CD4-positive, alpha-beta T cell treated with Interleukin-2 at 100 ng/mL for 4 hours (primary cell): ENCODE measurements around the gene PDE7B.
"Not testable (repeated sequence)": the region's sequence is repeated elsewhere in the genome, so short reads cannot be mapped to it uniquely, and the experiment has no call there.

Experiments used
- DNase-seq: peaks from one replicate; pipeline ENCODE4 v3.0.0-alpha.2; 2020; ENCODE audit warnings: low spot score

Gene PDE7B

DNA sequence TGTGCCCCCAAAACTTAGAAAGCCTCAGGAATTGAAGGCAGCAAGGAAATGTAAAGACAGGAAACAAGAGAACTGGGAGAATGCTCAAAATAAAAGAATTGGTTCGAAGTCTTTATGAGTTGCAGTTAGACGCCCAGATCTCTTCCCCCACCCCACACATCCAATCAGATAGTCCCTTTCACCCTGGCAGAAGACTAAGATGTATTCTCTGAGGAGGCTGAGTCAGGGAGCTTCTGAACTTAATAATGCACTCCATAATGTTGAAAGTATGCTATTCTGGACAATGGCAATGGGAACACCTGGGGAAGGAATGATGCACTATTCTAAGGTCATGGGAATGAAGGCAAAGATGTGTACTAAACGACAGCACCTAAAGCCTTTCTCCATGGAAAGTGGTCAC, 225.0 kb downstream of the PDE7B start:
- no peak for DNase-seq

DNA sequence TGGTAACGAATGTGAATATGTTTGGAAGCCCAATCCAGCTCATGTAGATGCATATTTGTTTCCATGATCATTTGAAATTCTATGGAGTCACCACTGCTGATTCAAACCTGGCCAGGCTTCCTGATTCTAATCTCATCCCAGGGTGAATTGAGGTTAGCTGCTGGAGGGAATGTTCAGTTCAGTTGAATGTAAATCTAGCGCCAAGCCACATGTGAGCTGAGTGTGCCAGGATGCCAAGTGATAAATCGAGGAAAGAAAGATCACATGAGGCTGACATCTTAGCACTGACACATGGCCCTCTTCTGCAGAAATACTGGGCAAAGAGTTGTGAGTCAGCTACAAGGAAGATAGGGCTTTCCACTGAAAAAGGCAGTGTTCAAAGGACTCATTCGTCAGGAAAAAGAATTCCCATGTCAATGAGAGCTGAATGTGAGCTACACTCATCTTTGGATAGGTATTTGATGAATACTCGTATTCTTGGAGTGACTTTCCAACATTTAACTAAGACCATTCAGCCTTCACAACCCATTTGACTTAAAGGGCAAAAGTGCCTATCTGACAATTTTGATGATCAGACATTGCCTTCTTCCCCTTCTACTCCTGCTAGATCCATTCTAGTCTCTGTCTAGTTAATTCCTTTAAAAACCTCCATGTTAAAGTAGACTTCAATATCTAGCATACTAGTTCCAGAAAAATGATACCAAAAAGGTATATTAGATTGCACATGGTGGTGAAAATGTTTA, 226.5 kb downstream of the PDE7B start:
- no peak for DNase-seq

DNA sequence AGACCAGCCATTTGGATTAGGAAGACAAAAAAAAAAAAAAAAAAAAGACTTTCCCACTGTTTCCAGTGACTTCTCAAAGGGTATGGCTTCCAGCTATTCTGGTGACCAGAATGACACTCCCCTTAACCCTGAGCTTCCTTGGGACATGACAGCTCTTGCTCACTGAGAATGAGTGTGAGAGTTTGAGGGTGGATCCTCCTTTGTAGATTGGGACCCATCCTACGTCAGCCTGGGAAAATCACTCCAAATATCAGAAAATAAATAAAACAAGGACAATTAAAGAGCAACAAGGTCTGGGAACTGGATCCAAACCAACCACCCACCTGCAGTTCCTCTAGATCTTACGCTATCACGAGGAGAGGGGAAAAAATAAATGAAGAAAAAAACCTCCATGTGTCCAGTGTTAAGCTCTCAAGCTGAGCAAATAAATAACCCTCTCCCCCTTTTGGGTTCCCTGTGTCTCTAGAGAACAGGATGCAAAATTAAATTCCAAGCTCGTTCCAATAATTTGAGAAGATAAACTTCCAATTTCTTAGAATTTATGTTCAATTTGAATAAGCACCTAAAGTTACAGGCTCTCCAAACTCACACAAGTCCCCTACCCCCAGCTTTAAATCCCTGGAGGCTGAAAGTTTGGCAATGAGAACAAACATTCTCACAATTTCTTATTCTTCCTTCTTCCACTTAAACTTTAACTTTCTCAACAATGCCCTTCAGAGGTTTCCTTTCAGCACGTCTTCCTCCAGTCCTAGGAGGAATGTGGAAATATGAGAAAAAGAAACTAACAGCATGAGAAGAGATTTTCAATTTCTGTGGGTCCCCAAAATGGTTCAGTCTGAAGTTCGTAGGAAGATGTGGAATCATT, 228.4 kb downstream of the PDE7B start:
- DNase-seq: no peak

DNA sequence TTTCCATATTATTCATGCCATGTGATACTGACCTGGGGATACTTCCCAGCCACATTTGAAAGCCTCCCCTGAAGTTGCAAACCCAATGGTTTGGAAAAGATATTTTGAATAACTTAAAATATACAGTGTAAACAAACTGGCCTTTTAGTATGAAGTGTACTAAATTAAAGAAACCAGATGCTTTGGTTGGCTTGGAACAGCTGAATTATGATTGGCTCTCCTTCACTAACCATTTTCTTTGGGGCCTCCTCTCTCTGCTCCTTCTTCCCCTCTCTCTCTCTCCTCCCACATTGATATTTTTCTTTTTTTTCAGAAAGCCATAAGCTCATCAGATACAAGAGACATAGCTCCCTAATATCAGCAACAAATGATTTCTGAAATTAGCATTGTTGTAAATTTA, 232.0 kb downstream of the PDE7B start:
- no peak for DNase-seq

DNA sequence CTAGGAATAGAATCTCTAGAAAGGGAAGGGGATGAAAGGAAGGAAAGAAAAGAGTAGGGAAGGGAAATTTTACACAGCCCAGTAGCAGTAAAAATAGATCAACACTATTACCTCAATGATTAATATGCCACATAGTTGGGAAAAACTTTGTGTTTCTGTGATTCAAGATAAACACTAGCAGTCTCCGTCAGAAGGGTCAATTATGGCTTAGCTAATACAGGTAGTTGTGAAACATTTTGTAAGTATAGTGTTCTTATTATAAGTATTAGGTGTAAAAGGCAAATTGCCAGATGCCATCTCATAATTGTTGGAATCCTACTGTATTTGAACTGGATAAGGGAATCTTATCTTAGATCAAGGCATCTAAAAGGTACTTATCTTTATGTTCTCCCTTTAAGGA, 232.9 kb downstream of the PDE7B start:
- DNase-seq: no peak

DNA sequence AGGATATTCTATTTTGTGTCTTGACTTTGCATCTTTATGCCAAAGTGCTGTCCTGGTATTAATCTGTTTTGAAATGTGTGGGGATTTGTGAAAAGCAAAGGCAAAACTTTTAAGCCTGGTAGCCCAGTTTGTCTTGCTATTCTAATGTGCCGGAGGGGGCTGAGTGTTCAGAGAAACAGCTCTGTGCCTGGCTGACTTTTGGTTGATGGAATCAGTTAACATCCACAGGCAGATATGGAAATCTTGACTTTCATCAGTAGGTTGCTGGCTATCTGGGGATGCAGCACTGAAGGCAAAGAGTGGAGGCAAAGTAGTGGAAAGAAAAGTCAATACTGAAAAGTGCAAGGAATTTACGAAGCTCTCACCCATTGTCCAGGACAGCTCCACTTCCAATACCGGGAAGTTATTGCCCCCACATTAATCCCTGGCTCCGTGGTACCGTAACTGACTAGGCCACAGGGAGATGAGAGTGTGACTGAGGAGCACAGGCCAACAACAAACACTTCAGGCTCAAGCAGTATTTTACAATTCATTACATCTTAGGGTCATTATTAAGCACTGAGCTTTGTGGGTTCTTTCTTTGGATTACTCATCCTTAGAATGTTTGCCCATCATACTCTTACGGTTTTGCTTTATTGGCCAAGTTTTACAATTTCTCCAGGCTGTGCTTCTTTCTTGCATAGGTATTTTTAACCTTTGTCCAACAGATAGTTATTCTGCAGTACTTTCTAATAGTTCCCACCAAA, 234.0 kb downstream of the PDE7B start:
- no peak for DNase-seq

DNA sequence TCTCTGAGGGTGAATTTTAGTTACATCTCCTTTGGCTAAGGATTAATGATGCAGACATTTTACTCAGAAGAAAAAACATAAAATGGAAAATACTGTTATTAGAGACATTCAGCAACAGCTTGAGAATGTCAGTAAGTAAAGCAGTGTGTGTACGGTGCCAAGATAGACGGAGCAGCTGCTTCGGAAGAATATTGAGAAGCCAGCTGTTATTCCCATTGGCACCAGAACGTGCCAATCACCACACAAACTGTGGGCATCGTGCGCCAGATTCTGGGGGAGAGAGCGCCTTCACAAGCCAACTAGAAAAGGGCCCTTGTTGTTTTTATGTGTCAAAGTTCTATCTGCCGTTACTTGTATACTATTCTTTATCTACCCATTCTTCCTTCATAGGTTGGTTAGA, 235.2 kb downstream of the PDE7B start:
- DNase-seq: no peak

DNA sequence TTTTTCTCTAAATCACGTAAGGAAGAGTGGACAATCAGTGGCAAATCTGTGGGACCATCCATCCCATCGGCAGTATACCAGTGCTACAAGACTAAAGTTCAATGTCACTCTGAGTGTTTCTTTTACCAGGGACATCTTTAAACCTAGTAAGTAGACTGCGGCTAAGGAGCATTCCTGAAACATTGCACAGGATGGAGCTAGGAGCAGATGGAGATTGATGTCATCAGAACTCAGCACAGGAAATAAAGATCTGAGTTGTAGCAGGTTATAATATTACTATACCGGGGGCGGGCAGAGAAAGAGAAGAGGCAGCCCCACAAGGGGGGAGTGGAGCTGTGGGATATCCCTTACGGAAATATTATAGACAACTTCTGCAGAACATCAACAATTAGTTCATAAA, 236.5 kb downstream of the PDE7B start:
- no peak for DNase-seq

DNA sequence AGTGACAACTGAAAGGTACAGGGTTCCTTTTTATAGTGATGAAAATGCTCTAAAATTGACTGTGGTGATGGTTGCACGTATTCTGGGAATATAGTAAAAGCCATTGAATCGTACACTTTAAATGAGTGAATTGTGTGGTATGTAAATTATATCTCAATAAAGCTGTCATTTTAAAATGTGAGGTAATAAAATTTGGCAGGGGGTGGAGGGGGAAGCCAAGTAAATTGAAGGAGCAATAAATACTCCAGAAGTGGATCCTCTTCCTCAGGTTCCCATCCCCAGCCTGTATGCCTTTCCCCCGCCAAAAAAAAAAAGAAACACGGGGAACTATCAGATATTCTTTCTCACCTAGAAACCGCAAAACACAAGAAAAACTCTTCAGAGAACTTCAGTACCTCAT, 237.2 kb downstream of the PDE7B start:
- no peak for DNase-seq

DNA sequence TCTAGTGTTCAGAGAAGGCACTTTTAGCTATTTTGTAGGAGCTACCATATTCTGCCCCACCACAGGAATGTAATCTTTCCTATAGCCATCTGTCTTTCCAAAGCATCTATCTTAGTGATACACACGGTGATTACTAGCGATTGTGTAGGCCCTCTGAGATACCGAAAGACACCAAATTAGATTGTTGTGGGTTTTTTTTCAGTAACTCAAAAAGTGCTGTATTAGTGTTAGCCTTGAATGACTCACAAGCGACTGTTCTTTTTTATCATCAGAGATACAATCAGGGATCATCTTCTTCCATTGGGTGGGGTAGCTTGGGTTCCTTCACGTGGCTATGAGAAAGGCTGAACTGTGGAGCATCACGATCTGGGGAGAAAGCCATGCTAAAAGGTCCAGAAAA, 238.4 kb downstream of the PDE7B start:
- no peak for DNase-seq

DNA sequence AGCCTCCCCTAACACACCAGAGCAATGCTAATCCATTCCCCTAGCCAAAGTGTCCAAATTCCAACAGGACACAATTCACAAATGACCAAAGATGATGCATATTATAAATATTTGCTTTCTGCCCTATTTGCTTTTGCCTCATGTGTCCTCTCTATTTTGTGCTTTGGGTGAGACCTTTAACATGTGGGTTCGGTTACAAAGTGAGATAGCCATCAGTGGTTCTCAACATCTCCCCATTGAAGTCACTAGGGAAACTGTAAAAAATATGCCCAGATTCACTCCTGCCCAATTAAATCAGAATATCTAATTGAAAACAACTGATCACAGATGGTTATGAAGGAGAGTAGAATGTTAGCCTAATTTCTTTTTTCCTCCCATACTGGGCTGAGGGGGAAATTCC, 239.4 kb downstream of the PDE7B start:
- no peak for DNase-seq

DNA sequence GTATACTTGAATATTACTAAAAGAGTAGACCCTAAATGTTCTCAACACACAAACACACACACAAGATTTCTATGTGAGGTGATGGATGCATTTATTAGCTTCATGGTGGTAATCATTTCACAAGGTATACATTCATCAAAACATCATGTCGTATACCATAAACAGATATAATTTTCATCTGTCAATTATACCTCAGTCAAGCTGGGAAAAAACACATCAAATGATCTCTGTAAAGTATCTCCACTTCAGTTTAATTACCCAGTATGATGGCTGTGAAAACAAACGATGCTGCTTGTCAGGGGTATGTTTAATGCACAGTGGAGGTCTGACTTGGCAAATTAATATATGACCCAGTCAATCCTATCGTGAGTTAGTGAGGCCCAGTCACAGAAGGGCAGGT, 241.4 kb downstream of the PDE7B start:
- no peak for DNase-seq

DNA sequence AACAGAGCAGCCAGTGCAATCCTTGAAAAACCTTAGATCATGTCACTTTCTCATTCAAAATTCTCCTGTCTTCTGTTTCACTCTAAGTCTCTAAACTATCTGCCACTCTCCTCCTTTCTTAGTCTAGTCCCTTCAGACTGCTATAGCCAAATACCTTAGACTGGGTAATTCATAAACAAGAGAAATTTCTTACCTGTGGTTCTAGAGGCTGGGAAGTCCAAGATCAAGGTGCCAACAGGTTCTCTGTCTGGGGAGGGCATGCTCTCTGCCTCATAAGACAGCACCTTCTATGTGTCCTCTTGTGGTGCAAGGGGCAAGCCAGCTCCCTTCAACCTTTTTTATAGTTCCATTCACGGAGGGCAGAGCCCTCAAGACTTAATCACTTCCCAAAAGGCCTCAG, 242.3 kb downstream of the PDE7B start:
- DNase-seq: no peak

DNA sequence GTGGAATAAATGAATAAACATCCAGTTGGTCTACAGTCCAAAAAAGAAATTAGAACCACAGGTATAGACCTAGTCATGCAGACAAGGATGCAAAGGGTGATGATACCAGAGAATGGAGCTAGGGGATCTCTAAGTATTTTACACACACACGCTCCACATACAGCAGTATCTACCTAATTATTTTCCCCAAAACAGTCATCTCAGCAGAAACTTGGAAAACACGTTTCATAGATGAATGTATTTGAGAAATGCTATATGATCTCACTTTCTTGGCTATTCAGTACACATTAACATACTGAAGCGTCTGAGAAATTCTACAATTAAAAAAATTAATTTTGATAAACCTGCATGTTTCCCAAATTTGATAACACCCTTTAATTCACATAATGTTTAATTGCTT, 243.3 kb downstream of the PDE7B start:
- DNase-seq: no peak

DNA sequence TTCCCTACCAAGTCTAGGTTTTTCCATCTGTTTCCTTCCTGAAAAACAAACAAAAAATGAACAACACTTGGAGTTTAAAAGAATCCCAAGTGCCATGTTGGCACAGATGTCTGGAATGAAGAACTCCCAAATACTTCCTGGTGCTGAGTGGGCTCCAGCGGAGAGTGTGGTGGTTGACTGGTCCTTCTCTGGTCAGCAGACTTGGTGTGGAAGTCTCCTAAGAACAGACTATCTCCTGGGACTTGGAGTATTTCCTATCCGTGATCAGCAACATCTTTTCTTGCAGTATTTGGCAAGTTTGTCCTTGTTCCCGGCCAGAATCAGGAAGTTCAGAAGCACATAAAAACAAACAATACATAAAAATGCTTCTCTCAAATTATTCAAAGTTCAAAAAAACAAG, 244.5 kb downstream of the PDE7B start:
- DNase-seq: no peak

DNA sequence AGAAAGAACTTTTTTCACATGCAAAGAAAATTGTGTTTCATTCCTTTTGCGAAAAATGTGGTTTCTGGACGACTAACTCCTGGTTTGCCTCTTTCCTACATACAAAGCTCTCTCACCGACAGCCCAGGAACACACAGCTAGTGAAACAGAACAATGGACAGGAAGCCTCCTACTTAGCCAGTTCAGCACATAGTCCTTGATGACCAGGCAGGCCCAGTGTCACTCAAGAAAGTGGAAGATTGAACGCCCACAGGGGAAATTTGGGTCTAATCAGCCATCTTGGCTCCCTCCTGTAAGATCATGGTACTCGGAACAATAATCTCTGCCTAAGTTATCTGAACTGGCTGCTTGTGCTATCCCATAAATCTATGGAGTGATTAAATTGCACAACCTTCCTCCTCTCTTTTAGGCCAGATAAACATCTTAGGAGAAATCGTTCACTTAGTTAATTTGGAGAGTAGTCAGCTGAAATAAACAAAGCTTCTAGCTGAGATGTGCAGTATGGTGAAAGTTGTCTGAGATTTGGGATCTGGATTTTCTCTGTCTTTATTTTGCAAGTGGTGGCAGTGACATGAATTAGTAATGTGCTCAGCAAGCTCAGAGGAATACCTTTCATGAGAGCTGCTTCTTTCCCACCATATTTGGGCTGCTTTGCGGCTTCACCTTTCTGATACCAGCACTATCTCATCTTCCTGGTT, 251.6 kb downstream of the PDE7B start:
- DNase-seq: no peak

DNA sequence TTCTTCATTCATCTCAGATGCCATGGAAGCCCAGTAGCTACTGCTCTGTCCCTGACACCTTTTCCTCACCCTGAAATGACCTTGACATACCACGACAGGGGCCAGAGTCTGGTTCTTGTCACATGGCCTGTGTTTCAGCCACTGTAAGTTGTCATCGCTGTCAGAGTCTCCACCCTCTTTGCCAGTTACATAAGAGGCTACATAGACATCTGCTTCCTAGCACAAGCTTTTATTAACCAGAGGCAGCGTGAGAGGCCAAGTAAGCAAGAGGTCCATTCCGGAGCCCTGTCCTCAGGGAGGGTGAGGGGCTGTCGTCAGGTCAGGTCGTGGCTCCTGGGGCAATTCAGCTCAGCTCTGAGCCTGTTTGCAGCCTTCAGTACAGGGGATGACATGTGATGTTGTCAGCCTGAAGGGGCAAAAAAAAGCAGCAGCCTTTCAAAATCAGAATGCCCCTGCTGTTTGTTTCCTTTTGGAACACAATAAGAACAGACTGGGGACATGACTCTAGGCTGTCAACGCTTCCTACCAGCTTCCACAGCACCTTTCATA, 252.3 kb downstream of the PDE7B start:
- DNase-seq: no peak

DNA sequence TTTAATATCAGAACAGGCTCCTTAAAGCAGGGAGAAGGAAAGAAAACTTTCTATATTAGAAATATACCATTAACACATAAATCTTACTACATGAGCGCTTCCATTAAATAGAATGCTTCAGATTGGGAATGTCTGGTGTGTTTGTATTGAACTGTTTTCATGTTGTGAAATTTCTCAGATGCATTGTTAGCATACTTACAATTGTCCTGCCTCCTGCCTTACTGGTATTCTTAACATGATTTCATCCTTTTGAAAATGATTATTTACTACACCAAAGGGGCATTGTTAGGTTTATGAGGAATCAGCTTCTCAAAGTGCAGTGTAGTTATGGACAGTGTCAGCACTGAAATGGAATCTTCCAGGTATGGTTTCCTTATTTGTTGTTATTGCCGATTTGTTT, 253.1 kb downstream of the PDE7B start:
- no peak for DNase-seq

DNA sequence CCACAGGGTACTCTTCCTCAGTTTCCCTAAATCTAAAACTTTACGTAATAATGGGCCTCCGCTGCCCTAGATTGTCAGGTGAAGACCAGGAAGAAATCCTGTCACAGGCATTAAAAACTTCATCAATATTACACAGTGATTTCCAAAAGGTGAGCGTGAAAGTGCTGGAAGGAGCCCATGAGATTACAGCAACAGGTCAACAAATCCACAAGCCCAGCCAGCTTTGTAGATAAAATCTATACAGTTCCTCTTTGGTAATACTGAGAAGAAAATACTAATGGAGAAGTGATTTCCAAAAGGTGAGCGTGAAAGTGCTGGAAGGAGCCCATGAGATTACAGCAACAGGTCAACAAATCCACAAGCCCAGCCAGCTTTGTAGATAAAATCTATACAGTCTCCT, 254.3 kb downstream of the PDE7B start:
- DNase-seq: not testable (repeated sequence)

DNA sequence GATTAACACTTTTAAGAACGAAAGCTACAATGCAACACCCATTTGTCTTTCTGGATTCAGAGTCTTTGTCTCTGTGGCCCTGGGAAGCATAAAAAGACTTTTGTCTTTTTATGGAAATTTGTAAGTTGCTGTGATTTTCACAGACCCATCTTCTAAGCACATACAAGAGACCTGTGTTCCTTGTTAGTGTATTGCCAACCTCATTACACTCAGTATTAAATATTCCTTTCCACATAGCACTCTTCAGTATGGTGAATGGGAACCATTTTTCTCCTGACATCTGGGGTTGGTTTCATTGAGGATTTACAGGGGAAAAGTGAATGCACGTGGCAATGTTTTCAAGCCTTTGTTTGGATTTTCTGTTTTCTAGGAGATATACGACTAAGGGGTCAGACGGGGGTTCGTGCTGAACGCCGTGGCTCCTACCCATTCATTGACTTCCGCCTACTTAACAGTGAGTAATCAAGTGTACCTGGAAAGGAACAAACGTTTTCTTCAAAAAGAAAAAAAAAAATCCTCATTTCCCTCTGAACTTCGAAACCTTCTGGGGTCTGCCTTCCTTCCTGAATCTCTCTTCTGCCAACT, 257.0 kb downstream of the PDE7B start:
- DNase-seq: no peak

DNA sequence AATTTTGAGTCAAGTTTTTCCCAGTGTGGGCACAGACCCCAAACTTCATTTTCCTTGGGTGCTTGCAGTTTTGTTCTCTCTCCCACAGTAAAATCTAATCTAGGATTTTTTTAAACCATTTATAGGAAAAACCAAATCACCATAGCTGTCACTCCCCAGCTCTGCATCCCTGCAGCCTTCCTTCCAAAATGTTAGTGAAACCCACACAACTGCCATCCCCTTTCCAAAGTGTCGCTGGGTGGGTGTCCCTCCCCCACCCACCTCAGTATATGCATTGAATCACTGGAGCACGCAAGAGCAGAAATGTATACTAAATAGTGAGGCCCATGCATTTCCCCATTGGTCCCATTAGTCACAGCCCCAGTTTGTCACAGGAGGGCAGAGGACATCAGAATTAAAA, 260.3 kb downstream of the PDE7B start:
- DNase-seq: no peak

DNA sequence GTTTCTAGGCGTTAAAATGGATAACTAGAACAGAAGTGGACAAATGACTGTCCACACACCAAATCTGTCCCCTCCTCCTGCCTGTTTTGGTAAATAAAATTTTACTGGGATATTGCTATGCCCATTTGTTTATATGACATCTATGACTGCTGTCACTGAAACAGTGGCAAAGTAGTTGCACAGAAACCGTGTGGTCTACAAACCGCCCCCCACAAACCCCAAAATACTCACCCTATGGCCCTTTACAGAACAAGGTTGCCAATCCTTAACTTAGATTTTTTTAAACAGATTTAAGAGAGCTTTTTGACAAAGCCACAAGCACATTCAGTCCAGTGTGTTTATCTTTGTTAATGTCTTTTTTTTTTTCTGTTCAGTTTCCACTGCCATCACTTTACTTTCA, 260.8 kb downstream of the PDE7B start:
- no peak for DNase-seq
